ENCODE measurements around the gene KLRC4. TPM values are rescaled to one million over a fixed set of nuclear protein-coding genes. Genes with fewer than 3 reads are reported as not detected.
"Not testable (repeated sequence)": the region's sequence is repeated elsewhere in the genome, so short reads cannot be mapped to it uniquely, and the experiment has no call there.

Gene KLRC4
- polyA plus RNA-seq, 1 donor from 2014 or later = 8.2 TPM

DNA sequence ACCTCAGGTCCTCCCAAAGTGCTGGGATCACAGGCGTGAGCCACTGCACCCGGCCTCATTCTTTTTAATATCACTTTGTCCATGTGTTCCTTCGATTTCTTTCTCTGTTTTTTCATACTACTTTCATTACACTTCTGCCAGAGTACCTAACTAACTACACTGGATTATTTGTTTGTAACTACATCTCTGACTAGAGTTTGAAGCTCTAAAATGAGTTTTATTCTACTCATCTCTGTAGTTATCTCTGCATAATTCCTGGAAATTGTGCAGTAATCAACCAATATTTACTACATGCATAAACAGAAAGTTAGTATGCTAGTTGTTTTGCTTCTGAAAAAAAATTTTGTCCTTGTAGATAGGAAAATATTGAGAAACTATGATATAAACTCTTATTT lies 34.9 kb downstream of the KLRC4 start:
- no peak overlapping the region for H2AFZ ChIP-seq (ENCODE audit: low read depth, low read length)
- no peak overlapping the region for H3K27ac ChIP-seq (ENCODE audit: low read length)
- no peaks in the 10 kb centered on the region for H3K9me3 ChIP-seq (ENCODE audit: low read length)

DNA sequence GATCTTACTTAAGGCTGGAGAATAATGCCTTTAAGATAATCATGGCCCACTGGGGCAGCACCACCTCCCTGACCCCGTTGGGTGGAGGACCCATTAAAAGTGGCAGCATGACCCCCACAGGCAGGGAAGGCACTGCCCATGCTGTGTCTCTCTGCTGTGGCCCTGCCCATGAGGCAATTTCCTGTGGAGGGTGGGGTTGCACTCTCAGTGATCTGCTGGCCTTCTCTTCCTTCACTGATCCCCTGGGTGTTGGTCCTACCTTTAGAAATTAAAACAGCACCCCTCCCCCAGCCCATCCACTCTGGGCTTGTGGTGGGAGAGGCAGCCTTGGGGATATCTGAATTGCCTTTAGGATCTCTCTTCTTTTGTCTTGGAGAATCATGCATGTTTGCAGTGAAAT lies 37.0 kb downstream of the KLRC4 start:
- Histone ChIP-seq H3F3A (ENCODE audit: insufficient read depth, low read length, poor library complexity, severe bottlenecking) (no peaks in the 10 kb centered on the region), H3K9me3 (ENCODE audit: low read length) (no peaks in the 10 kb centered on the region), H3K4me3 (ENCODE audit: low read length) (no peak overlapping the region), H3K36me3 (ENCODE audit: insufficient read depth, low read length) (no peaks in the 10 kb centered on the region), H3K9me2 (ENCODE audit: insufficient read depth, low read length) (no peaks in the 10 kb centered on the region), H3K79me2 (replicated peaks; ENCODE audit: insufficient read depth, low read length) (no peaks in the 10 kb centered on the region), H3K27ac (ENCODE audit: low read length) (no peak overlapping the region), H3K27me3 (ENCODE audit: insufficient read depth, low read depth, low read length) (no peaks in the 10 kb centered on the region), H4K20me1 (ENCODE audit: insufficient read depth) (no peaks in the 10 kb centered on the region), H3K9ac (ENCODE audit: low read length) (no peak overlapping the region), H2AFZ (ENCODE audit: low read depth, low read length) (no peak overlapping the region), H3K4me2 (ENCODE audit: low read length) (no peak overlapping the region)
- TF ChIP-seq EP300 (conservative IDR thresholded peaks at IDR 0.05; ENCODE audit: poor library complexity, severe bottlenecking) (no peak), RAD21 (conservative IDR thresholded peaks at IDR 0.05) (no peak), POLR2AphosphoS5 (IDR thresholded peaks at IDR 0.05) (no peak), TAF1 (IDR thresholded peaks at IDR 0.05; ENCODE audit: low read depth) (no peak), SMC3 (conservative IDR thresholded peaks at IDR 0.05; ENCODE audit: poor library complexity) (no peak), EZH2 (IDR thresholded peaks at IDR 0.05; ENCODE audit: borderline replicate concordance, insufficient read depth, low read length, poor library complexity, severe bottlenecking) (no peak), MXI1 (conservative IDR thresholded peaks at IDR 0.05; ENCODE audit: poor library complexity, severe bottlenecking) (no peak)
- TF ChIP-seq, protein P1, sequence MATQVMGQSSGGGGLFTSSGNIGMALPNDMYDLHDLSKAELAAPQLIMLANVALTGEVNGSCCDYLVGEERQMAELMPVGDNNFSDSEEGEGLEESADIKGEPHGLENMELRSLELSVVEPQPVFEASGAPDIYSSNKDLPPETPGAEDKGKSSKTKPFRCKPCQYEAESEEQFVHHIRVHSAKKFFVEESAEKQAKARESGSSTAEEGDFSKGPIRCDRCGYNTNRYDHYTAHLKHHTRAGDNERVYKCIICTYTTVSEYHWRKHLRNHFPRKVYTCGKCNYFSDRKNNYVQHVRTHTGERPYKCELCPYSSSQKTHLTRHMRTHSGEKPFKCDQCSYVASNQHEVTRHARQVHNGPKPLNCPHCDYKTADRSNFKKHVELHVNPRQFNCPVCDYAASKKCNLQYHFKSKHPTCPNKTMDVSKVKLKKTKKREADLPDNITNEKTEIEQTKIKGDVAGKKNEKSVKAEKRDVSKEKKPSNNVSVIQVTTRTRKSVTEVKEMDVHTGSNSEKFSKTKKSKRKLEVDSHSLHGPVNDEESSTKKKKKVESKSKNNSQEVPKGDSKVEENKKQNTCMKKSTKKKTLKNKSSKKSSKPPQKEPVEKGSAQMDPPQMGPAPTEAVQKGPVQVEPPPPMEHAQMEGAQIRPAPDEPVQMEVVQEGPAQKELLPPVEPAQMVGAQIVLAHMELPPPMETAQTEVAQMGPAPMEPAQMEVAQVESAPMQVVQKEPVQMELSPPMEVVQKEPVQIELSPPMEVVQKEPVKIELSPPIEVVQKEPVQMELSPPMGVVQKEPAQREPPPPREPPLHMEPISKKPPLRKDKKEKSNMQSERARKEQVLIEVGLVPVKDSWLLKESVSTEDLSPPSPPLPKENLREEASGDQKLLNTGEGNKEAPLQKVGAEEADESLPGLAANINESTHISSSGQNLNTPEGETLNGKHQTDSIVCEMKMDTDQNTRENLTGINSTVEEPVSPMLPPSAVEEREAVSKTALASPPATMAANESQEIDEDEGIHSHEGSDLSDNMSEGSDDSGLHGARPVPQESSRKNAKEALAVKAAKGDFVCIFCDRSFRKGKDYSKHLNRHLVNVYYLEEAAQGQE (IDR thresholded peaks at IDR 0.05; ENCODE audit: borderline replicate concordance) = no peak
- TF ChIP-seq, protein P2, sequence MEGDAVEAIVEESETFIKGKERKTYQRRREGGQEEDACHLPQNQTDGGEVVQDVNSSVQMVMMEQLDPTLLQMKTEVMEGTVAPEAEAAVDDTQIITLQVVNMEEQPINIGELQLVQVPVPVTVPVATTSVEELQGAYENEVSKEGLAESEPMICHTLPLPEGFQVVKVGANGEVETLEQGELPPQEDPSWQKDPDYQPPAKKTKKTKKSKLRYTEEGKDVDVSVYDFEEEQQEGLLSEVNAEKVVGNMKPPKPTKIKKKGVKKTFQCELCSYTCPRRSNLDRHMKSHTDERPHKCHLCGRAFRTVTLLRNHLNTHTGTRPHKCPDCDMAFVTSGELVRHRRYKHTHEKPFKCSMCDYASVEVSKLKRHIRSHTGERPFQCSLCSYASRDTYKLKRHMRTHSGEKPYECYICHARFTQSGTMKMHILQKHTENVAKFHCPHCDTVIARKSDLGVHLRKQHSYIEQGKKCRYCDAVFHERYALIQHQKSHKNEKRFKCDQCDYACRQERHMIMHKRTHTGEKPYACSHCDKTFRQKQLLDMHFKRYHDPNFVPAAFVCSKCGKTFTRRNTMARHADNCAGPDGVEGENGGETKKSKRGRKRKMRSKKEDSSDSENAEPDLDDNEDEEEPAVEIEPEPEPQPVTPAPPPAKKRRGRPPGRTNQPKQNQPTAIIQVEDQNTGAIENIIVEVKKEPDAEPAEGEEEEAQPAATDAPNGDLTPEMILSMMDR (IDR thresholded peaks at IDR 0.05; ENCODE audit: poor library complexity, severe bottlenecking) = no peak

More for the DNA sequence above, 34.9 kb downstream of the KLRC4 start:
- no peaks in the 10 kb centered on the region for H4K20me1 ChIP-seq (ENCODE audit: insufficient read depth)
- H3K36me3 ChIP-seq (ENCODE audit: insufficient read depth, low read length) = no peaks in the 10 kb centered on the region
- no peak overlapping the region for H3K4me3 ChIP-seq (ENCODE audit: low read length)
- H3K4me2 ChIP-seq (ENCODE audit: low read length) = no peak overlapping the region
- no peaks in the 10 kb centered on the region for H3K9me2 ChIP-seq (ENCODE audit: insufficient read depth, low read length)
- H3K27me3 ChIP-seq (ENCODE audit: insufficient read depth, low read depth, low read length) = no peaks in the 10 kb centered on the region
- H3F3A ChIP-seq (ENCODE audit: insufficient read depth, low read length, poor library complexity, severe bottlenecking) = no peaks in the 10 kb centered on the region
- TF ChIP-seq, protein P2 (IDR thresholded peaks at IDR 0.05; ENCODE audit: poor library complexity, severe bottlenecking) = no peak
- no peak for TF ChIP-seq MXI1 (conservative IDR thresholded peaks at IDR 0.05; ENCODE audit: poor library complexity, severe bottlenecking)
- TF ChIP-seq RAD21 (conservative IDR thresholded peaks at IDR 0.05) = no peak
- no peak for TF ChIP-seq TAF1 (IDR thresholded peaks at IDR 0.05; ENCODE audit: low read depth)
- no peak for TF ChIP-seq SMC3 (conservative IDR thresholded peaks at IDR 0.05; ENCODE audit: poor library complexity)
- TF ChIP-seq, protein P1 (IDR thresholded peaks at IDR 0.05; ENCODE audit: borderline replicate concordance) = no peak
- TF ChIP-seq POLR2AphosphoS5 (IDR thresholded peaks at IDR 0.05) = no peak
- TF ChIP-seq EP300 (conservative IDR thresholded peaks at IDR 0.05; ENCODE audit: poor library complexity, severe bottlenecking) = no peak
- TF ChIP-seq EZH2 (IDR thresholded peaks at IDR 0.05; ENCODE audit: borderline replicate concordance, insufficient read depth, low read length, poor library complexity, severe bottlenecking) = no peak
- no peak overlapping the region for H3K9ac ChIP-seq (ENCODE audit: low read length)
- H3K79me2 ChIP-seq (replicated peaks; ENCODE audit: insufficient read depth, low read length) = no peaks in the 10 kb centered on the region

DNA sequence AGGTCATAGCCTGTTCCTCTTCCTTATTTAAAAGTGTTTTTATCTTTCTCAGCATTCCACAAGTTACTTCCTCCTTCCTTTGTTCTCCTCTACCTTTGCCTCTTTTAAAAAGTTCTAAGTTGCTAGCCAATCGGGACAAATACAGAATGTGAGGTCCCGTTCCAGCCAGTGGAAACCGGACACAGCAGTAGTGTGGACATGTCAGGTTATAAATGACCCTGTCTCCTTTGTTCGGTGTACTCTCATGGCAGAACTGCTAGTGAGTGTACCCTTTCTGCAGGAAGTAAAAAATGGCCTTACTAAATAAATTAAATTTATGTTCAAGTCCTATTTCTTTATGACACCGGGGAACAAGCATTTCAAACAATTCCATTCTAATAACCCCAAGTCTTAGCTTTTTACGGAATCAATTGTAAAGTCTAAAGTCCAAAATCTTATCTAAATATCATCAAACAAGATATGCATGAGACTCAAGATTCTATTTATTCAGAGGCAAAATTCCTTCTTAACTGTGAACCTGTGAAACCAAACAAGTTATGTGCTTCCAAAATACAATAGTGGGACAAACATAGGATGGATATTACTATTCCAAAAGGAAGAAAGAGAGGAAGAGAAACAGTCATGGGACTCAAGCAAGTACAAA lies 37.5 kb downstream of the KLRC4 start:
- not testable (repeated sequence) for H2AFZ ChIP-seq (ENCODE audit: low read depth, low read length); H3K79me2 ChIP-seq (replicated peaks; ENCODE audit: insufficient read depth, low read length); H4K20me1 ChIP-seq (ENCODE audit: insufficient read depth); H3K9me3 ChIP-seq (ENCODE audit: low read length); H3K9me2 ChIP-seq (ENCODE audit: insufficient read depth, low read length); H3K36me3 ChIP-seq (ENCODE audit: insufficient read depth, low read length); H3K4me3 ChIP-seq (ENCODE audit: low read length); H3K27ac ChIP-seq (ENCODE audit: low read length); H3F3A ChIP-seq (ENCODE audit: insufficient read depth, low read length, poor library complexity, severe bottlenecking); H3K27me3 ChIP-seq (ENCODE audit: insufficient read depth, low read depth, low read length); H3K9ac ChIP-seq (ENCODE audit: low read length); H3K4me2 ChIP-seq (ENCODE audit: low read length)
